GM23338 (cell line): ENCODE measurements around the gene ARL13A. TPM values are rescaled to one million over a fixed set of nuclear protein-coding genes. Genes with fewer than 3 reads are reported as not detected.

Source experiments
- ATAC-seq: fragments of 200-7000 bp; cut with Tn5 transposase; 3 replicates; pipeline ENCODE4 v1.9.1; 2020
- DNase-seq: peaks from one replicate; pipeline ENCODE4 v3.0.0-alpha.2; 2015; ENCODE audit warnings: low spot score
- H2AFZ ChIP-seq: fragments of 200-600 bp; sonication (generic); 2 replicates; pipeline ENCODE4 v1.8.0; 2016; ENCODE audit warnings: antibody characterized with exemption, mild to moderate bottlenecking, moderate library complexity
- H3F3A ChIP-seq: fragments of 200-600 bp; sonication (generic); replicated peaks from 2 replicates; pipeline ENCODE4 v1.8.0; 2017; ENCODE audit warnings: antibody characterized with exemption, mixed run types, low read depth
- H3K27ac ChIP-seq: fragments of 200-600 bp; sonication (generic); 2 replicates; pipeline ENCODE4 v1.6.1; 2016; ENCODE audit warnings: low read depth
- H3K27me3 ChIP-seq: fragments of 200-600 bp; sonication (generic); 2 replicates; pipeline ENCODE4 v1.8.0; 2016; ENCODE audit warnings: mild to moderate bottlenecking, mixed run types, moderate library complexity; ENCODE audit not compliant: insufficient read depth
- H3K36me3 ChIP-seq: fragments of 200-600 bp; sonication (generic); 2 replicates; pipeline ENCODE4 v1.8.0; 2016; ENCODE audit warnings: mild to moderate bottlenecking; ENCODE audit not compliant: insufficient read depth
- H3K4me1 ChIP-seq: fragments of 200-600 bp; sonication (generic); 2 replicates; pipeline ENCODE4 v1.8.0; 2016; ENCODE audit warnings: mild to moderate bottlenecking, moderate library complexity; ENCODE audit not compliant: insufficient read depth
- H3K4me2 ChIP-seq: fragments of 200-600 bp; sonication (generic); 2 replicates; pipeline ENCODE4 v1.7.1; 2017; ENCODE audit warnings: mixed run types
- H3K4me3 ChIP-seq: fragments of 200-600 bp; sonication (generic); 2 replicates; pipeline ENCODE4 v1.6.1; 2016; ENCODE audit warnings: mixed run types
- H3K79me2 ChIP-seq: fragments of 200-600 bp; sonication (generic); replicated peaks from 2 replicates; pipeline ENCODE4 v1.8.0; 2017; ENCODE audit warnings: mild to moderate bottlenecking; ENCODE audit not compliant: insufficient read depth
- H3K9me2 ChIP-seq: fragments of 200-600 bp; sonication (generic); 2 replicates; pipeline ENCODE4 v1.8.0; 2017; ENCODE audit not compliant: insufficient read depth
- H4K20me1 ChIP-seq: fragments of 200-600 bp; sonication (generic); replicated peaks from 2 replicates; pipeline ENCODE4 v1.8.0; 2017; ENCODE audit warnings: mild to moderate bottlenecking; ENCODE audit not compliant: insufficient read depth
- H3K27ac Mint-ChIP-seq: 2 replicates; pipeline ENCODE4 v1.8.0; 2020; ENCODE audit warnings: inconsistent platforms, mild to moderate bottlenecking, moderate library complexity, mixed read lengths
- H3K27me3 Mint-ChIP-seq: 3 replicates; pipeline ENCODE4 v1.8.0; 2022; ENCODE audit warnings: low read depth, mild to moderate bottlenecking, moderate library complexity, mixed read lengths, inconsistent platforms; ENCODE audit not compliant: insufficient read depth, poor library complexity
- H3K36me3 Mint-ChIP-seq: 3 replicates; pipeline ENCODE4 v1.8.0; 2021; ENCODE audit warnings: low read depth, mild to moderate bottlenecking, inconsistent platforms, moderate library complexity, mixed read lengths
- H3K4me1 Mint-ChIP-seq: 3 replicates; pipeline ENCODE4 v1.8.0; 2020; ENCODE audit warnings: mild to moderate bottlenecking, inconsistent platforms, mixed read lengths
- H3K4me3 Mint-ChIP-seq: 3 replicates; pipeline ENCODE4 v1.8.0; 2021; ENCODE audit warnings: moderate library complexity, mild to moderate bottlenecking, inconsistent platforms, mixed read lengths
- H3K9me3 Mint-ChIP-seq: 3 replicates; pipeline ENCODE4 v1.8.0; 2020; ENCODE audit warnings: moderate library complexity, mild to moderate bottlenecking, inconsistent platforms, mixed read lengths
- EZH2 ChIP-seq: fragments of 200-600 bp; sonication (generic); IDR thresholded peaks from one replicate; pipeline ENCODE4 v1.8.0; 2017; ENCODE audit warnings: antibody characterized with exemption, mild to moderate bottlenecking, low read depth; ENCODE audit not compliant: unreplicated experiment
- EZH2phosphoT487 ChIP-seq: fragments of 200-600 bp; sonication (generic); IDR thresholded peaks from one replicate; pipeline ENCODE4 v1.8.1; 2018; ENCODE audit warnings: antibody characterized with exemption; ENCODE audit not compliant: unreplicated experiment
- NANOG ChIP-seq: IDR thresholded peaks from 2 replicates; pipeline ENCODE4 v1.6.1; 2016; ENCODE audit warnings: antibody characterized with exemption, borderline replicate concordance
- POLR2AphosphoS5 ChIP-seq: IDR thresholded peaks from 2 replicates; pipeline ENCODE4 v1.6.1; 2016; ENCODE audit warnings: antibody characterized with exemption, low read depth
- ZNF331 ChIP-seq: fragments of 250-450 bp; sonication (Bioruptor Pico); IDR thresholded peaks from 2 replicates; pipeline ENCODE4 v1.5.0; 2020; ENCODE audit warnings: low read depth, mild to moderate bottlenecking, moderate library complexity
- polyA plus RNA-seq: library from polyadenylated mRNA; unstranded; fragments of >200 nt; fragmentation: Nextera tagmentation; extraction: Ambion mirVana; gene quantifications from 2 replicates; pipeline ENCODE4 v1.2.1, GENCODE V29; 2016
- total RNA-seq: library from RNA; depleted of rRNA; stranded (reverse); fragments of >200 nt; shearing (Covaris generic); gene quantifications from 2 replicates; pipeline ENCODE4 v1.2.3, GENCODE V29; 2014
- TF ChIP-seq, protein P1 (sequence below), 2 experiments: fragments of 200-600 bp in 1 of 2; sonication (generic) in 1 of 2; conservative IDR thresholded peaks; 2 replicates each; pipeline versions ENCODE4 v1.5.1 to v1.6.1; 2016 to 2017; ENCODE audit warnings: antibody characterized with exemption in 2 of 2, low read depth in 2 of 2, mild to moderate bottlenecking in 2 of 2, moderate library complexity in 1 of 2
- TF ChIP-seq, protein P2 (sequence below): IDR thresholded peaks from 2 replicates; pipeline ENCODE4 v1.6.1; 2016; ENCODE audit warnings: antibody characterized with exemption
- TF ChIP-seq, protein P3 (sequence below): IDR thresholded peaks from one replicate; pipeline ENCODE4 v1.6.1; 2018; ENCODE audit warnings: antibody characterized with exemption; ENCODE audit not compliant: unreplicated experiment

ARL13A gene
- total and polyA plus RNA-seq, 2 experiments from 2014 or later, result not detected

- H3K79me2 ChIP-seq, result no peaks in the 10 kb centered on the region
- no peaks in the 10 kb centered on the region for H3K9me2 ChIP-seq
- DNase-seq (no peak), ATAC-seq (no peak)
- no peaks in the 10 kb centered on the region for H3K36me3 Mint-ChIP-seq
- no peak overlapping the region for H2AFZ ChIP-seq
- TF ChIP-seq NANOG, result no peak
- no peak for TF ChIP-seq EZH2
- TF ChIP-seq ZNF331 (CRISPR knock-in tag), result no peak
- TF ChIP-seq, protein P1, sequence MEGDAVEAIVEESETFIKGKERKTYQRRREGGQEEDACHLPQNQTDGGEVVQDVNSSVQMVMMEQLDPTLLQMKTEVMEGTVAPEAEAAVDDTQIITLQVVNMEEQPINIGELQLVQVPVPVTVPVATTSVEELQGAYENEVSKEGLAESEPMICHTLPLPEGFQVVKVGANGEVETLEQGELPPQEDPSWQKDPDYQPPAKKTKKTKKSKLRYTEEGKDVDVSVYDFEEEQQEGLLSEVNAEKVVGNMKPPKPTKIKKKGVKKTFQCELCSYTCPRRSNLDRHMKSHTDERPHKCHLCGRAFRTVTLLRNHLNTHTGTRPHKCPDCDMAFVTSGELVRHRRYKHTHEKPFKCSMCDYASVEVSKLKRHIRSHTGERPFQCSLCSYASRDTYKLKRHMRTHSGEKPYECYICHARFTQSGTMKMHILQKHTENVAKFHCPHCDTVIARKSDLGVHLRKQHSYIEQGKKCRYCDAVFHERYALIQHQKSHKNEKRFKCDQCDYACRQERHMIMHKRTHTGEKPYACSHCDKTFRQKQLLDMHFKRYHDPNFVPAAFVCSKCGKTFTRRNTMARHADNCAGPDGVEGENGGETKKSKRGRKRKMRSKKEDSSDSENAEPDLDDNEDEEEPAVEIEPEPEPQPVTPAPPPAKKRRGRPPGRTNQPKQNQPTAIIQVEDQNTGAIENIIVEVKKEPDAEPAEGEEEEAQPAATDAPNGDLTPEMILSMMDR (conservative IDR thresholded peaks at IDR 0.05; ENCODE audit: low read depth in 2 of 2), result no peak
- TF ChIP-seq, protein P2, sequence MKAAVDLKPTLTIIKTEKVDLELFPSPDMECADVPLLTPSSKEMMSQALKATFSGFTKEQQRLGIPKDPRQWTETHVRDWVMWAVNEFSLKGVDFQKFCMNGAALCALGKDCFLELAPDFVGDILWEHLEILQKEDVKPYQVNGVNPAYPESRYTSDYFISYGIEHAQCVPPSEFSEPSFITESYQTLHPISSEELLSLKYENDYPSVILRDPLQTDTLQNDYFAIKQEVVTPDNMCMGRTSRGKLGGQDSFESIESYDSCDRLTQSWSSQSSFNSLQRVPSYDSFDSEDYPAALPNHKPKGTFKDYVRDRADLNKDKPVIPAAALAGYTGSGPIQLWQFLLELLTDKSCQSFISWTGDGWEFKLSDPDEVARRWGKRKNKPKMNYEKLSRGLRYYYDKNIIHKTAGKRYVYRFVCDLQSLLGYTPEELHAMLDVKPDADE, result no peak
- TF ChIP-seq POLR2AphosphoS5, result no peak
- TF ChIP-seq EZH2phosphoT487, result no peak
- TF ChIP-seq, protein P3, sequence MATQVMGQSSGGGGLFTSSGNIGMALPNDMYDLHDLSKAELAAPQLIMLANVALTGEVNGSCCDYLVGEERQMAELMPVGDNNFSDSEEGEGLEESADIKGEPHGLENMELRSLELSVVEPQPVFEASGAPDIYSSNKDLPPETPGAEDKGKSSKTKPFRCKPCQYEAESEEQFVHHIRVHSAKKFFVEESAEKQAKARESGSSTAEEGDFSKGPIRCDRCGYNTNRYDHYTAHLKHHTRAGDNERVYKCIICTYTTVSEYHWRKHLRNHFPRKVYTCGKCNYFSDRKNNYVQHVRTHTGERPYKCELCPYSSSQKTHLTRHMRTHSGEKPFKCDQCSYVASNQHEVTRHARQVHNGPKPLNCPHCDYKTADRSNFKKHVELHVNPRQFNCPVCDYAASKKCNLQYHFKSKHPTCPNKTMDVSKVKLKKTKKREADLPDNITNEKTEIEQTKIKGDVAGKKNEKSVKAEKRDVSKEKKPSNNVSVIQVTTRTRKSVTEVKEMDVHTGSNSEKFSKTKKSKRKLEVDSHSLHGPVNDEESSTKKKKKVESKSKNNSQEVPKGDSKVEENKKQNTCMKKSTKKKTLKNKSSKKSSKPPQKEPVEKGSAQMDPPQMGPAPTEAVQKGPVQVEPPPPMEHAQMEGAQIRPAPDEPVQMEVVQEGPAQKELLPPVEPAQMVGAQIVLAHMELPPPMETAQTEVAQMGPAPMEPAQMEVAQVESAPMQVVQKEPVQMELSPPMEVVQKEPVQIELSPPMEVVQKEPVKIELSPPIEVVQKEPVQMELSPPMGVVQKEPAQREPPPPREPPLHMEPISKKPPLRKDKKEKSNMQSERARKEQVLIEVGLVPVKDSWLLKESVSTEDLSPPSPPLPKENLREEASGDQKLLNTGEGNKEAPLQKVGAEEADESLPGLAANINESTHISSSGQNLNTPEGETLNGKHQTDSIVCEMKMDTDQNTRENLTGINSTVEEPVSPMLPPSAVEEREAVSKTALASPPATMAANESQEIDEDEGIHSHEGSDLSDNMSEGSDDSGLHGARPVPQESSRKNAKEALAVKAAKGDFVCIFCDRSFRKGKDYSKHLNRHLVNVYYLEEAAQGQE, result no peak
- H3K27me3 Mint-ChIP-seq, result peaks cover 12% of the 10 kb centered on the region
- no peaks in the 10 kb centered on the region for H4K20me1 ChIP-seq
- H3K36me3 ChIP-seq, result no peaks in the 10 kb centered on the region
- H3K27ac Mint-ChIP-seq, result no peak overlapping the region
- H3K4me2 ChIP-seq, result no peak overlapping the region
- H3K9me3 Mint-ChIP-seq, result no peaks in the 10 kb centered on the region
- H3K27me3 ChIP-seq, result peaks cover 13% of the 10 kb centered on the region
- no peaks in the 10 kb centered on the region for H3K4me1 ChIP-seq
- H3K4me3 ChIP-seq, result no peak overlapping the region
- H3K4me1 Mint-ChIP-seq, result peaks cover 2% of the 10 kb centered on the region; the same call in 1 of the 3 replicates
- H3K4me3 Mint-ChIP-seq, result no peak overlapping the region
- H3K27ac ChIP-seq, result no peak overlapping the region
- H3F3A ChIP-seq, result no peaks in the 10 kb centered on the region
Measured at GRCh38 chrX:100924375-100924774, 45.1 kb upstream of the ARL13A start.

DNA sequence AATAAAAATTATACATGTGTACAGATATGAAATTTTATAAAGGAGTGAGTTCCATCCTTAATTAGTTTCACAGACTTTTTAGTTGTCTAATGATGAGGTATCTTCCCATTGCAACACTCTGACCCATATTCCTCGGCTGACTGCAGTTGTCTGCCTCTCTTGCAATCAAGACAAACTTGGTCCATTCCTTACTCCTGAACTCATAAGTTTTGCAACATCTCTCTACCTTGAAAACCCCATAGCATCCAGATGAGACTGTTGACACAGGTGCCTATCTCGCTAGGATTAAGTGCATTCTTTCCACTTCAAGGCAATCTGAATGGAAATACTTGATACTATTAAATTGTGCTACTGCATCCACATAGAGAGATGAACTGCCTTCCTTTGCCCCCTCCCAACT is 43.1 kb upstream of the ARL13A start:
- no peak overlapping the region for H3K27ac Mint-ChIP-seq
- H3K27me3 Mint-ChIP-seq, result peaks cover 12% of the 10 kb centered on the region
- H3K9me3 Mint-ChIP-seq, result no peaks in the 10 kb centered on the region; the same call in 2 of the 3 replicates
- no peaks in the 10 kb centered on the region for H4K20me1 ChIP-seq
- no peaks in the 10 kb centered on the region for H3F3A ChIP-seq
- no peak overlapping the region for H3K4me2 ChIP-seq
- H2AFZ ChIP-seq, result no peak overlapping the region
- no peak overlapping the region for H3K4me3 ChIP-seq
- peaks cover 3% of the 10 kb centered on the region; the same call in 1 of the 3 replicates for H3K36me3 Mint-ChIP-seq
- no peaks in the 10 kb centered on the region for H3K9me2 ChIP-seq
- TF ChIP-seq, protein P1 (conservative IDR thresholded peaks at IDR 0.05; ENCODE audit: low read depth in 2 of 2), result no peak
- H3K27me3 ChIP-seq, result peaks cover 13% of the 10 kb centered on the region
- ATAC-seq (no peak), DNase-seq (no peak)
- H3K79me2 ChIP-seq, result no peaks in the 10 kb centered on the region
- no peaks in the 10 kb centered on the region for H3K36me3 ChIP-seq
- no peak overlapping the region for H3K4me3 Mint-ChIP-seq
- H3K4me1 Mint-ChIP-seq, result peaks cover 2% of the 10 kb centered on the region; the same call in 2 of the 3 replicates
- no peak overlapping the region for H3K27ac ChIP-seq
- no peaks in the 10 kb centered on the region for H3K4me1 ChIP-seq
